Trophoblast cell (in vitro differentiated cells and primary cell): Measurements from ENCODE around the gene TCERG1L.
A peak's percentile ranks its signal among the peaks of the same experiment; 100 is the strongest.

Source experiments
- DNase-seq, 2 donors: peaks; one replicate each; pipeline ENCODE4 v3.0.0-alpha.2; 2016
- H2AFZ ChIP-seq: 2 replicates; pipeline ENCODE4 v1.6.1; 2013; ENCODE audit warnings: low read length, moderate library complexity, mild to moderate bottlenecking; ENCODE audit not compliant: insufficient read depth, poor library complexity
- H2AK5ac ChIP-seq: 2 replicates; pipeline ENCODE4 v1.6.1; 2013; ENCODE audit warnings: mild to moderate bottlenecking, low read length
- H2BK120ac ChIP-seq: 2 replicates; pipeline ENCODE4 v1.6.1; 2013; ENCODE audit warnings: low read length, mild to moderate bottlenecking, moderate library complexity; ENCODE audit not compliant: insufficient read depth, poor library complexity
- H2BK12ac ChIP-seq: 2 replicates; pipeline ENCODE4 v1.6.1; 2013; ENCODE audit warnings: mild to moderate bottlenecking, low read length, moderate library complexity
- H2BK5ac ChIP-seq: 2 replicates; pipeline ENCODE4 v1.6.1; 2013; ENCODE audit warnings: low read length, low read depth, moderate library complexity, mild to moderate bottlenecking; ENCODE audit not compliant: poor library complexity
- H3K14ac ChIP-seq: 2 replicates; pipeline ENCODE4 v1.6.1; 2013; ENCODE audit warnings: mild to moderate bottlenecking, low read length
- H3K18ac ChIP-seq: 2 replicates; pipeline ENCODE4 v1.6.1; 2013; ENCODE audit warnings: mild to moderate bottlenecking, low read length
- H3K23ac ChIP-seq: 2 replicates; pipeline ENCODE4 v1.6.1; 2013; ENCODE audit warnings: low read length
- H3K27ac ChIP-seq: 2 replicates; pipeline ENCODE4 v1.5.1; 2013; ENCODE audit warnings: low read depth, mild to moderate bottlenecking, inconsistent platforms, low read length, moderate library complexity
- H3K27me3 ChIP-seq: 2 replicates; pipeline ENCODE4 v1.6.1; 2013; ENCODE audit warnings: inconsistent platforms, mild to moderate bottlenecking, low read length, moderate library complexity; ENCODE audit not compliant: insufficient read depth
- H3K36me3 ChIP-seq, 2 experiments: 1 replicate in 1 of 2; 2 replicates in 1 of 2; pipeline ENCODE4 v1.6.1; 2013; ENCODE audit warnings: low read length in 2 of 2, mild to moderate bottlenecking in 2 of 2, moderate library complexity in 1 of 2; ENCODE audit not compliant: insufficient read depth in 2 of 2, control insufficient read depth in 1 of 2
- H3K4ac ChIP-seq: 2 replicates; pipeline ENCODE4 v1.6.1; 2013; ENCODE audit warnings: low read depth, mild to moderate bottlenecking, low read length, moderate library complexity
- H3K4me1 ChIP-seq, 2 experiments: 1 replicate in 1 of 2; 2 replicates in 1 of 2; pipeline ENCODE4 v1.6.1; 2013; ENCODE audit warnings: low read length in 2 of 2, mild to moderate bottlenecking in 2 of 2, moderate library complexity in 1 of 2; ENCODE audit not compliant: insufficient read depth in 2 of 2, control insufficient read depth in 1 of 2
- H3K4me2 ChIP-seq: 2 replicates; pipeline ENCODE4 v1.6.1; 2013; ENCODE audit warnings: inconsistent platforms, mild to moderate bottlenecking, low read length, moderate library complexity
- H3K4me3 ChIP-seq: 2 replicates; pipeline ENCODE4 v1.5.1; 2013; ENCODE audit warnings: mild to moderate bottlenecking, low read depth, low read length, inconsistent platforms
- H3K79me1 ChIP-seq: one replicate; pipeline ENCODE4 v1.6.1; 2013; ENCODE audit warnings: low read length
- H3K79me2 ChIP-seq: 2 replicates; pipeline ENCODE4 v1.6.1; 2013; ENCODE audit warnings: low read length, mild to moderate bottlenecking; ENCODE audit not compliant: control insufficient read depth, insufficient read depth, poor library complexity
- H3K9ac ChIP-seq: 2 replicates; pipeline ENCODE4 v1.6.1; 2013; ENCODE audit warnings: mild to moderate bottlenecking, low read length
- H3K9me3 ChIP-seq: 2 replicates; pipeline ENCODE4 v1.6.1; 2013; ENCODE audit warnings: low read depth, mild to moderate bottlenecking, control low read depth, inconsistent platforms, low read length; ENCODE audit not compliant: insufficient read depth
- H4K12ac ChIP-seq: 2 replicates; pipeline ENCODE4 v1.6.1; 2013; ENCODE audit warnings: low read depth, mild to moderate bottlenecking, low read length, moderate library complexity
- H4K8ac ChIP-seq: 2 replicates; pipeline ENCODE4 v1.6.1; 2013; ENCODE audit warnings: low read depth, mild to moderate bottlenecking, low read length, moderate library complexity
- H4K91ac ChIP-seq: one replicate; pipeline ENCODE4 v1.6.1; 2013; ENCODE audit warnings: low read depth, mild to moderate bottlenecking, low read length, moderate library complexity
- WGBS: extraction: QIAGEN DNeasy Blood & Tissue Kit; methylation state at CpG from one replicate; pipeline ENCODE4 v1.1.7; 2013; ENCODE audit warnings: missing lambda C conversion rate; ENCODE audit not compliant: insufficient read length, insufficient coverage; ENCODE audit errors: extremely low coverage; 5-methylcytosine and 5-hydroxymethylcytosine counted together

TCERG1L gene

DNA sequence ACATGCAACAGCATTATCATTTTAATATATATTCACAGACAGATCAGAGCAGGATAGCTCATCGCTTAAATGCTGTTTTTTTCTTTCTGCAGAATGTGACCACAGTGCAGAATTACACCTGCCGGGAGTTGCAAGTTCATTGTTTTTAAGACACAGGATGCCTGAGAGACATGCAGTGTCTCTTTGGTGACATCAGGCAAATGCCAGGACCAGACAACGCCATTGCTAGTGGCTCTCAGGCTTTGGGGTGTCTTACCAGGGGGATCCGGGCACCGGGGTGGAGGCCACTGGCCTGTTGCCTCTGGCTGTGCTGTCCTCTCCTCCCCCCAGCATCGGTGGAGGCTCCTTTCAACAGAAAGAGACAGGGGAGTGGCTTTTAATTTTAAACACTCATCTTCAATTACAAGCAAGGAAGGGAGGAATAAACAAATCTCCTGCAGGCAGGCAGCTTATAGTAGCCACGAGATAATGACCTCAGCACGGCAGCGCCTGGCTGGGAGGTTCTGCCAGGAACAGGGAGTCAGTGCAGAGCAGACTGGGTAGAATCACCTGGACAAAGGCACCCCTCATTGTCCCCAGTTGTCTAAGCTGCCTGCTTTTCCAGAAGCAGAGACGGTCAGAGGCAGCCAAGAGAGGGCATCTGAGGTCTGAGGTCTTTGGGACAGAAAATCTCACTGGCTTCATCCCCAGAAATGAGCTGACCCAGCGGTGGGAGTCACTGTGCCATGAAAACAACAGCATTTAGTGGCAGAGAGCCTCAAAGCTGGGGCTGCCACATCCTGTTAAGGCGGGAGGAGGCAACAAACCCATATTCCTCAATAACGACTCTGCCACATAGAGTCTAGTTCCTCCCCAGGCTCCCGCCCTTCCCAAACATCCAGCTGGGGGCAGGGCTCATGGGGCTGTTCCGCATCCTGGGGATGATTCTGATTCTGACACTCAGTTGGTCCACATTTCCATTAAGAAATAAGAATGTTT, 148.4 kb downstream of the TCERG1L start:
- Histone ChIP-seq H3K4me2 (no peak overlapping the region), H3K79me1 (no peaks in the 10 kb centered on the region), H3K9ac (no peak overlapping the region), H3K18ac (no peak overlapping the region), H3K27ac (no peak overlapping the region), H3K79me2 (no peaks in the 10 kb centered on the region), H4K8ac (no peak overlapping the region), H4K91ac (no peak overlapping the region), H3K27me3 (no peaks in the 10 kb centered on the region), H3K36me3 (peaks cover 2 to 3% of the 10 kb centered on the region in 2 experiments), H3K14ac (no peak overlapping the region), H2BK12ac (no peak overlapping the region), H2BK5ac (no peak overlapping the region), H3K4me3 (no peak overlapping the region), H2BK120ac (no peak overlapping the region), H2AK5ac (no peak overlapping the region), H3K4ac (no peak overlapping the region), H4K12ac (no peak overlapping the region), H3K23ac (no peak overlapping the region), H3K4me1 (peaks cover 0 to 1% of the 10 kb centered on the region in 2 experiments), H2AFZ (no peak overlapping the region), H3K9me3 (no peaks in the 10 kb centered on the region)
- no CpG with 5 or more reads among the region's 15 CpGs for WGBS
- peak in 1 of 2 donors; percentile 15 for DNase-seq

DNA sequence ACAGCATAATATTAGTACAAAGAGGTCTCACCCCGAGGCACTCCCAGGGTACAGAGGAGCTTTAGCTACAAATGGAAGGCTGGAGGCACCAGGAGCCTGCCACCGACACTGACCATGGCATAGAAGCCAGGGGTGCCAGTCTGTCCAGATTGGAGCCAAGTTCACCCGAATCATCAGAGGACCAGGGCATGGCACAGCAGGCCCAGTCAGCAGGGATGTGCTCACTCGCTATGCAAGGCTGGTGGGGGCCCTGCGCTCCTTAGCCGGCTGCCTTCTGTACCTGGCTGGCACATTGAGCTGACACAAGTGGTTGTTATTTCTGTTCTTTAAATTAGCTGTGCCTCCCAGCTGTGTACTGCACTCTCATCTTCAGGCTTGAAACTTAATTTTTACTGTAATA, 149.3 kb downstream of the TCERG1L start:
- no peak for DNase-seq
- Histone ChIP-seq H3K4me3 (no peak overlapping the region), H4K12ac (no peak overlapping the region), H2AK5ac (no peak overlapping the region), H3K4me2 (no peak overlapping the region), H2BK12ac (no peak overlapping the region), H3K14ac (no peak overlapping the region), H4K91ac (no peak overlapping the region), H3K79me2 (no peaks in the 10 kb centered on the region), H2BK5ac (no peak overlapping the region), H3K18ac (no peak overlapping the region), H3K27me3 (no peaks in the 10 kb centered on the region), H3K27ac (no peak overlapping the region), H3K36me3 (peaks cover 2 to 3% of the 10 kb centered on the region in 2 experiments), H2AFZ (no peak overlapping the region), H3K4ac (no peak overlapping the region), H3K4me1 (no peaks in the 10 kb centered on the region), H3K79me1 (no peaks in the 10 kb centered on the region), H3K9ac (no peak overlapping the region), H3K23ac (no peak overlapping the region), H2BK120ac (no peak overlapping the region), H4K8ac (no peak overlapping the region), H3K9me3 (no peaks in the 10 kb centered on the region)
- WGBS, result no CpG with 5 or more reads among the region's 6 CpGs

DNA sequence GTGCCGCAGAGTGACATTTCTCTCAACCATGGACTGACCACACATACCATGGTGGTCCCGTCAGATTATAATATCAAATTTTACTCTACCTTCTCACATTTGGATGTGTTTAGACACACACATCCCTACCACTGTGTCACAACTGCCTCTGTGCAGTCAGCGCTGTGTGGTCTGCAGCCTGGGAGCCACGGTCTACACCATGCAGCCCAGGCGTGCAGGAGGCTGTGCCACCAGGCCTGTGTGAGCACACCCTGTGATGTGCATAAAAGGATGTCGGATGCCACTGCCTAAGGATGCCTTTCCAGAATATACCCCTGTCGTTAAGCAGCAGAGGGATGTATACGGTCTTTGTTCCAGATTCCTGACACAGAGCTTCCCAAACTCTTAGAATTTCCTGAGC, 150.4 kb downstream of the TCERG1L start:
- no peak overlapping the region for H3K4me2 ChIP-seq
- H3K14ac ChIP-seq, result no peak overlapping the region
- H2BK5ac ChIP-seq, result no peak overlapping the region
- H3K18ac ChIP-seq, result no peak overlapping the region
- no peak overlapping the region for H2AFZ ChIP-seq
- DNase-seq, result no peak
- H3K23ac ChIP-seq, result no peak overlapping the region
- H3K79me2 ChIP-seq, result no peaks in the 10 kb centered on the region
- no peak overlapping the region for H4K91ac ChIP-seq
- no peak overlapping the region for H3K4me3 ChIP-seq
- H2BK12ac ChIP-seq, result no peak overlapping the region
- H4K12ac ChIP-seq, result no peak overlapping the region
- no CpG with 5 or more reads among the region's 8 CpGs for WGBS
- no peaks in the 10 kb centered on the region for H3K9me3 ChIP-seq
- H3K9ac ChIP-seq, result no peak overlapping the region
- H3K4me1 ChIP-seq, result peaks cover 0 to 2% of the 10 kb centered on the region in 2 experiments
- H2BK120ac ChIP-seq, result no peak overlapping the region
- H3K36me3 ChIP-seq, result peaks cover 2 to 3% of the 10 kb centered on the region in 2 experiments
- no peaks in the 10 kb centered on the region for H3K79me1 ChIP-seq
- no peak overlapping the region for H3K4ac ChIP-seq
- H4K8ac ChIP-seq, result no peak overlapping the region
- no peak overlapping the region for H3K27ac ChIP-seq
- no peak overlapping the region for H2AK5ac ChIP-seq
- no peaks in the 10 kb centered on the region for H3K27me3 ChIP-seq

GRCh38 chr10:131160219-131160875, 151.2 kb downstream of the TCERG1L start:
- H3K27ac ChIP-seq, result no peak overlapping the region
- H3K4ac ChIP-seq, result no peak overlapping the region
- no peak overlapping the region for H3K23ac ChIP-seq
- H2AFZ ChIP-seq, result no peak overlapping the region
- no peak overlapping the region for H2BK5ac ChIP-seq
- no peak overlapping the region for H3K14ac ChIP-seq
- no peak overlapping the region for H2BK120ac ChIP-seq
- no peak overlapping the region for H4K12ac ChIP-seq
- H3K79me2 ChIP-seq, result no peaks in the 10 kb centered on the region
- H3K79me1 ChIP-seq, result peaks cover 3% of the 10 kb centered on the region
- no peak overlapping the region for H3K9ac ChIP-seq
- WGBS, result no CpG with 5 or more reads among the region's 19 CpGs
- H3K4me3 ChIP-seq, result no peak overlapping the region
- no peaks in the 10 kb centered on the region for H3K27me3 ChIP-seq
- no peak for DNase-seq
- H3K18ac ChIP-seq, result no peak overlapping the region
- no peaks in the 10 kb centered on the region for H3K9me3 ChIP-seq
- H4K91ac ChIP-seq, result no peak overlapping the region
- H4K8ac ChIP-seq, result no peak overlapping the region
- H2BK12ac ChIP-seq, result no peak overlapping the region
- H3K36me3 ChIP-seq, result peaks cover 2 to 3% of the 10 kb centered on the region in 2 experiments
- H3K4me2 ChIP-seq, result no peak overlapping the region
- H2AK5ac ChIP-seq, result no peak overlapping the region
- H3K4me1 ChIP-seq, result peaks cover 2% of the 10 kb centered on the region in 2 experiments
